HepG2 (cell line): ENCODE data around the gene SGMS1. TPM values are rescaled to one million over a fixed set of nuclear protein-coding genes. Genes with fewer than 3 reads are reported as not detected.

ENCODE experiments used
- BRD4 ChIP-seq: sonication (generic); formaldehyde crosslinking; IDR thresholded peaks from 2 replicates; pipeline ENCODE4 v1.4.0; 2020; ENCODE audit warnings: missing genetic modification reagents
- CEBPB ChIP-seq: IDR thresholded peaks from 2 replicates; pipeline ENCODE4 v1.6.1; 2011; ENCODE audit warnings: low read depth, low read length, improper control_type of control experiment, borderline replicate concordance
- HOXD1 ChIP-seq: sonication (generic); formaldehyde crosslinking; IDR thresholded peaks from 2 replicates; pipeline ENCODE4 v1.5.0; 2020; ENCODE audit warnings: missing genetic modification reagents
- KDM2A ChIP-seq: sonication (generic); formaldehyde crosslinking; IDR thresholded peaks from 2 replicates; pipeline ENCODE4 v1.4.0; 2020; ENCODE audit warnings: low read depth, missing genetic modification reagents, borderline replicate concordance
- KIAA2018 ChIP-seq: sonication (generic); formaldehyde crosslinking; IDR thresholded peaks from 2 replicates; pipeline ENCODE4 v1.5.0; 2020; ENCODE audit warnings: mild to moderate bottlenecking, missing genetic modification reagents, borderline replicate concordance
- MTA3 ChIP-seq: sonication (generic); formaldehyde crosslinking; IDR thresholded peaks from 2 replicates; pipeline ENCODE4 v1.4.0; 2020; ENCODE audit warnings: missing genetic modification reagents
- SNAI1 ChIP-seq: sonication (generic); formaldehyde crosslinking; IDR thresholded peaks from 2 replicates; pipeline ENCODE4 v1.5.0; 2020; ENCODE audit warnings: mild to moderate bottlenecking, missing genetic modification reagents, borderline replicate concordance
- ZBTB46 ChIP-seq: sonication (generic); formaldehyde crosslinking; IDR thresholded peaks from 2 replicates; pipeline ENCODE4 v1.4.0; 2020; ENCODE audit warnings: mild to moderate bottlenecking, missing genetic modification reagents, borderline replicate concordance
- ZFYVE20 ChIP-seq: sonication (generic); formaldehyde crosslinking; IDR thresholded peaks from 2 replicates; pipeline ENCODE4 v1.8.0; 2023; ENCODE audit warnings: low read depth, mild to moderate bottlenecking, moderate library complexity, missing genetic modification reagents, borderline replicate concordance
- ZNF569 ChIP-seq: sonication (generic); formaldehyde crosslinking; IDR thresholded peaks from 2 replicates; pipeline ENCODE4 v1.5.0; 2020; ENCODE audit warnings: mild to moderate bottlenecking, missing genetic modification reagents, moderate library complexity, borderline replicate concordance
- ZNF607 ChIP-seq: sonication (generic); formaldehyde crosslinking; IDR thresholded peaks from 2 replicates; pipeline ENCODE4 v1.5.1; 2020; ENCODE audit warnings: missing genetic modification reagents, mild to moderate bottlenecking, borderline replicate concordance
- ZNF615 ChIP-seq: sonication (generic); formaldehyde crosslinking; IDR thresholded peaks from 2 replicates; pipeline ENCODE4 v1.5.0; 2020; ENCODE audit warnings: mild to moderate bottlenecking, missing genetic modification reagents, borderline replicate concordance
- ZNF710 ChIP-seq: sonication (generic); formaldehyde crosslinking; IDR thresholded peaks from 2 replicates; pipeline ENCODE4 v1.5.0; 2020; ENCODE audit warnings: mild to moderate bottlenecking, missing genetic modification reagents, borderline replicate concordance
- ZNF766 ChIP-seq: sonication (generic); formaldehyde crosslinking; IDR thresholded peaks from 2 replicates; pipeline ENCODE4 v1.5.0; 2020; ENCODE audit warnings: missing genetic modification reagents, borderline replicate concordance
- ZSCAN22 ChIP-seq: sonication (generic); formaldehyde crosslinking; IDR thresholded peaks from 2 replicates; pipeline ENCODE4 v1.4.0; 2020; ENCODE audit warnings: mild to moderate bottlenecking, missing genetic modification reagents
- ZZZ3 ChIP-seq: sonication (generic); formaldehyde crosslinking; IDR thresholded peaks from 2 replicates; pipeline ENCODE4 v1.4.0; 2020; ENCODE audit warnings: missing genetic modification reagents, mild to moderate bottlenecking, borderline replicate concordance
- polyA plus RNA-seq, 8 experiments: library from polyadenylated mRNA; depleted of rRNA in 3 of 8; stranded (reverse) in 7 of 8; unstranded in 1 of 8; fragments of >200 nt; fragmentation: Illumina TruSeq in 4 of 8; extraction: Trizol in 4 of 8; gene quantifications; 2 replicates each; pipeline versions ENCODE4 v1.2.1 to v1.2.3, GENCODE V29; 2011 to 2016; ENCODE audit warnings: low read depth in 4 of 8, missing spikeins in 1 of 8, mixed read lengths in 1 of 8; ENCODE audit not compliant: insufficient read depth in 1 of 8
- total RNA-seq, 5 experiments: library from RNA; depleted of rRNA; stranded (reverse); fragments of >200 nt; fragmentation: Illumina TruSeq; extraction: Trizol; gene quantifications; 2 replicates each; pipeline ENCODE4 v1.2.3, GENCODE V29; 2016; ENCODE audit warnings: low read depth in 1 of 5

SGMS1 gene
- total and polyA plus RNA-seq, 2 of the 13 experiments (the other 11 are each of a cell fraction or from before 2014, with no cell fraction given) = 6.5 to 15.1 TPM

- TF ChIP-seq HOXD1 (CRISPR knock-in tag) = peak; percentile 75; the same call in 1 of the 2 replicates
- TF ChIP-seq KDM2A (CRISPR knock-in tag) = peak; percentile 73
- no peak for TF ChIP-seq ZFYVE20 (CRISPR knock-in tag)
- no peak for TF ChIP-seq KIAA2018 (CRISPR knock-in tag)
- TF ChIP-seq ZNF766 (CRISPR knock-in tag) = no peak
- peak; percentile 16; the same call in 1 of the 2 replicates for TF ChIP-seq SNAI1 (CRISPR knock-in tag)
- no peak for TF ChIP-seq CEBPB
- TF ChIP-seq ZZZ3 (CRISPR knock-in tag) = 0 out of 2 replicates have a peak, but pooled peaks have one; percentile 15
- no peak for TF ChIP-seq ZNF569 (CRISPR knock-in tag)
- no peak for TF ChIP-seq ZSCAN22 (CRISPR knock-in tag)
- no peak for TF ChIP-seq ZNF710 (CRISPR knock-in tag)
- TF ChIP-seq MTA3 (CRISPR knock-in tag) = no peak
- 0 out of 2 replicates have a peak, but pooled peaks have one; percentile 57 for TF ChIP-seq ZNF615
- TF ChIP-seq ZBTB46 (CRISPR knock-in tag) = no peak
- peak; percentile 82 for TF ChIP-seq ZNF607 (CRISPR knock-in tag)
- peak; percentile 34; the same call in 1 of the 2 replicates for TF ChIP-seq BRD4 (CRISPR knock-in tag)
These were observed at the start of gene SGMS1 (continued) for GRCh38 chr10:50623663-50624412.
